T47D (cell line): ENCODE results near the gene PPFIBP1.
"Not testable (repeated sequence)": the region's sequence is repeated elsewhere in the genome, so short reads cannot be mapped to it uniquely, and the experiment has no call there.

Source experiments
- DNase-seq, 2 experiments: peaks; one replicate each; pipeline versions ENCODE4 v3.0.0 to v3.0.0-alpha.2; 2011 to 2012; ENCODE audit warnings: low read depth in 1 of 2, low spot score in 1 of 2
- JUND ChIP-seq: IDR thresholded peaks from 2 replicates; pipeline ENCODE4 v1.6.1; 2012; ENCODE audit warnings: low read depth
- in situ Hi-C: cut with HindIII; loops from 2 replicates; pipeline ENCODE4 v1.10.0; 2016; ENCODE audit warnings: low sequenced_read_pairs, low pct_unique_long_range_greater_than_20kb

PPFIBP1 gene

DNA sequence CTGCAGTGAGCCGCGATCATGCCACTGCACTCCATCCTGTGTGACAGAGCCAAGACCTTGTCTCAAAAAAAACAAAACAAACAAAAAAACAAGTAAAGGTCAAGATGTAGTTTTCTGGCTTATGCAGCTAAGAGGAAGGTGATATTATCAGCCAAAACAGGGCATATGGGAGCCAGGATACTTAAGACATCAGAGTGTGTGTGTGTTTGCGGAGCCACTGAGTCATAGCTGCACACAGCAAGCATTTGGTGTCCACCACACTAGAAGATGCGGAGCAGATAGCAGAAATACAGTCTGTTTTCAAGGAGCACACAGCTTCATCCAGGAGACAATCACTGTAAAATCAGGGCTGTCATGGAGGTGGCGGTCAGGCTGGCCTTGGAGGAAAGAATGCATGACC is 99.6 kb downstream of the PPFIBP1 start:
- in situ Hi-C loops, result no loop called here
- TF ChIP-seq JUND, result no peak

DNA sequence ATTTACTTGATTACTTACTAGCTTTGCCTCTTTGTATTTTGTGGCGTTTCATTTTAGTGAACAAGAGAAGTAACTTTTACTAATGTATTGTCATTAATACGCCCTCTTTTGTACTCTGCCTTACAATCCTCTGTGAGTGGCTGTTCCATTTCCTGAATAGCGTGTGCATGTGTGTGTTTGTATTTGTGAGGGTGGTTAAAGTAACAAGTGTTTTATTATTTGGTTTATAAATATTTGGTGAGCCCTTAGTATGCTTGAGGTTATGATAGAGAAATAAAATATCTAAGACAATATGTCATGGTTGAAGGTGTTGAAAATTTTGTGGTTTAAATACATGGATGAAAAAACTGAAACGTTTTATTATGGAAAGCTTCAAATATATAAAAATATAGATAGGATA is 100.6 kb downstream of the PPFIBP1 start:
- TF ChIP-seq JUND, result no peak
- in situ Hi-C loops, result no loop called here
- DNase-seq, result no peak

More for the DNA sequence above, 99.6 kb downstream of the PPFIBP1 start:
- no peak for DNase-seq

DNA sequence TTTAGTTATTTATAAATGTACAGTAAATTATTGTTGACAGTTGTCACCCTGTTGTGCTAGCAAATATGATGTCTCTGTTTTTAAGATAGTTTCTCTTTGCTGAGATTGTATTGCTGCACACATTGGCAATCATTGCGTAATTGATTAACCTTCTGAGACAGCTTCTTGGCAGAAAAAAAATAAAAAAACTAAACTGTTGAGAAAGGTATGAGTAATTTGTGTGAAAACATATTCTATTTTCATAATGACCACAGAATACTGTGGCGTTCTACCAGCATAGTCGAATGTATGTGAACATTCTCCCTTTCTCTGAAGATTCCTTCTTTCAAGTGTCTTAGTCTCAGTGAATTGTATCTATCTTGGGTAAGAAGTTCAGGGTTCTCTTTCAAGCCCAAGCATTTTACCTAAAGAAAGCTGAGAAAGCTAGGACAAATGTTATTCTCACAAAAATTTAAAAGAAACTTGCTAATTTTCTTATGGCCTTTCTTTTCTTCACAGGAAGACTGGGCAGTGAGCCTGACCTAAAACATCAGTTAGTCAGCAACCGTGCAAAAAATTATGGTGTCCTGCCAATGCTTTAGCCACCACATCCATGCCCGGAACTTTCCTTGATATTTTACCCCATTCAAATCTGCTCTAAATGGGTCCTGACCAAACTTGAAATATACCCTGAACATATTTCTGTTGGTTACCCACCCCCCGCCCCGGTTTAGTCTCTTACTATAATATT is 103.3 kb downstream of the PPFIBP1 start:
- TF ChIP-seq JUND, result no peak
- no peak for DNase-seq
- in situ Hi-C loops, result no loop called here

DNA sequence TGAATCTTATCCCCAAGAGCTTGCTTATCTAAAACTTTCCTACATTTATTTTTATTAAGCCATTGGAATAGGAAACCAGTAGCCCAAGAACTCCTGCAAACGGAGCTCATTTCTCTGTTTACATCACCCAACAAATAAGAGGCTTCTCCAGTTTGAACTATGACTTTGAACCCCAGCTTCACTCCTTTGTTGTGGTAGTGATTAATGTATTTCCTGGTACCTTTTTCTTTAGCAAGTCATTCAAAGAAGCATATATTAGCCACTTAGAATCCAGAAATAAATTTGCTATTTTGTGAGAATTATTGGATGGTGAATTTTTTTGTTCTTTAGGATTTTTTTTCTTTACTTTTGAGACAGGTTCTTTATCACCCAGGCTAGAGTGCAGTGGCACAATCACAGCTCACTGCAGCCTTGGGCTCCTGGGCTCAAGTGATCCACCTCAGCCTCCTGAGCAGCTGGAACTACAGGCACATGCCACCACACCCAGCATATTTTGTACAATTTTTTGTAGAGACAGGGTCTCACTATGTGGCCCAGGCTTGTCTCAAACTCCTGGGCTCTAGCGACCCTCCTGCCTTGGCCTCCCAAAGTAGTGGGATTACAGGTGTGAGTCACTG is 104.0 kb downstream of the PPFIBP1 start:
- in situ Hi-C loops, DNase-seq: not testable (repeated sequence)

DNA sequence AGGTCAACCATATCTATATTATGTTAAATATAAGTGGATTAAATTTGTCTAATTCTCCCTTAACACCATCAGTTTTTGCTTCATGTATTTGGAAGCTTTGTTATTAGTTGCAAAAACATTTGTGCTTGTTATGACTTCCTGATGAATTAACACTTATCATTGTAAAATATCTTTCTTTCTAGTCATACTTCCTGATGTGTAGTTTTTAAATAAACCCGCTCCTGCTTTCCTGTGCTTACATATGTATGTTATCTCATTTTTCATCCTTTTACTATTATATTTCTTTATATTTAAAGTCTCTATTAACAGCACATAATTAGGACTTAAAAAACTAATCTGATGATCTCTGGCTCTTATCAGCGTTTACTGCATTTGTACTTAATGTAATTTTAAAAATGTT is 106.2 kb downstream of the PPFIBP1 start:
- in situ Hi-C loops, DNase-seq: not testable (repeated sequence)

DNA sequence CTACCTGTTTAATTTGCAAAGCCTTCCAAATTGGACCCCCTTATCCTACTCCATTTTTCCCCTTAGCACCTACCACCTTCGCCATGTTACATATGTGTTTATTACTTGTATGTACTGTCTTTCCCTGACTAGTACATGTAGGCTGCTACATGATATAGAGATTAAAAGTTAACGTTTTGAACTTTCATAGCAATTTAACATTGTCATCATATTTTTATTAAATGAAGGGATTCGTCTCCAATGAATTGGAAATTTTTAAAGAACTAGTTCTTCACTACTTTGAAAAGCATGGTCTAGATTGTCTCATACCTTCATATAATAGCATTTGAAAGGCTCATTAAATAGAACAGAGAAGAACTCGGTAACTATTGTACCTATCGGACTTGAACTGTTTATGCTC is 107.4 kb downstream of the PPFIBP1 start:
- DNase-seq, result no peak
- in situ Hi-C loops, result no loop called here
- no peak for TF ChIP-seq JUND

DNA sequence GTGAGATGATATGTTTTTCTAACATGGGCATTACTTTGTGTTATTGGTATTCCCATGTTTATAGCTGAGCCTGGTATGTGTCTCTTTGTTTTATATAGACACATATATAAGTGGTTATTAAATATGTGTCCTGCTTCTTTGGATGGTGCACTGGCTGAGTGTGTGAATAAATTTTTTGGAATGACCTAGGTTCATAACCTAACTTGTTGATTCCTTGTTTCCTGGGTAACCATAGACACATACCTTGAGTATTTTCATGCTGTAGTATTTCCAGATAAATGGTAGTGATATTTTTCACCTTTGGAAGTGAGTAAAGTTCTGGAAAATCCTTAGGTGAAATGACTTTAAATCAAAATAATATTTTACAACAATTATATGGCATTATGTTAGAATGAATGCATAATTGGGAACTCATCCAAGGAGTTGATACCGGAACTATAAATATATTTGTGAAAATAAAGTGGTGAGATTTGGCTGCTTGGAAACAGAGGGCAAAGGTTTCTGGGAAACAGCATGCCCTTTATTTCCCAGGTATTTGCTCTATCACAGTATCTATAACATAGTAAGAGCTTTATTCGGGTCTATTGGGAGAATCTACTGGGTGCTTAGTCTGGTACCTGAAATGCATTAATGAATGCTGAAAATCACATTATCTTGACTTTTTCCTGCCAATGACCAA is 107.9 kb downstream of the PPFIBP1 start:
- no peak for TF ChIP-seq JUND
- in situ Hi-C loops, result no loop called here
- no peak for DNase-seq

DNA sequence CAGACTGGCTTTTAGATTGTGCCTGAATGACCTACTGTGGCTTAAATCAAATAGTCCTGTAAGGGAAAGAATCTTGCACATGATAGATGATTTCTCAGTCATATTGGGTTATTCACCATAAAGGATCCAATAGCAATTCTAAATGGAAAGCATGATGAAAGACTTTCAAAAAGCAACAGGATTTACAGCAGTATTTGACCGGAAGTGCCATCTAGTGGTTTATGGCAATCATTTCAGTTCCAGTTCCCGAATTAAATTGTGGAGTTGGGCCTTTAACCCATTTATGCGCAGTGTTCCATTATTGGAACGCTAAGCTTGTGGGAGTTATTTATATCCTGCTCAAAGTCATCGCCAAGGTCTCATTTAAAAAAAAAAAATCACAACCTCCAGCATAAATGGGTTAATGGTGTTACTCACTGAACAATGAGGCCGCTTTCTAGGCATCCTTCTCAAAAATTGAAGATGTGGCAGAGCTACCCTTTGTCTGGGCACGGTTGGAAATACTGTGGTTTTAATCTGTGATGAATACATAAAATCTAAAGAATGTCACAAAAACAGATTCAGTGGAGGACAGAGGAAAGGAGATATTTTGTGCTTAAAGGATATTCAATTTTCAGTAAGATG is 111.5 kb downstream of the PPFIBP1 start:
- TF ChIP-seq JUND, result no peak
- in situ Hi-C loops, result no loop called here
- DNase-seq, result peak; percentile 50 to 66

DNA sequence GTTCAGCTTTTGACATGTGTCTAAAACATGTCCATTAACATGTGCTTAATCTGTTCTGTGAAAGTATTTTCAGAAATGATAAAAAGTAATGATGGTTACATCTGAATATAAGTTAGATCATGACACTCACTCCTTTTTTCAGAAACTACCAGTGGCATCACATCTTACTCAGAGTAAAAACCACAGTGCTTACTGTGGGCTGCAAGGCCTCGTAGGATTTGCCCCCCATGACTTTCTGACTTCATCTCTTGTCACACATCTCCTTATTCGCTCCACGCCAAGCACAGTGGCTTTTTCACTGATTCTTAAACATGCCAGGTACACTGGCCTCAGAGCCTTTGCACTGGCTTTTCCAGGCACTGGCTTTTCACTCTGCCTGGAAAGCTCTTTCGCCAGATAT is 112.6 kb downstream of the PPFIBP1 start:
- in situ Hi-C loops, DNase-seq: not testable (repeated sequence)

DNA sequence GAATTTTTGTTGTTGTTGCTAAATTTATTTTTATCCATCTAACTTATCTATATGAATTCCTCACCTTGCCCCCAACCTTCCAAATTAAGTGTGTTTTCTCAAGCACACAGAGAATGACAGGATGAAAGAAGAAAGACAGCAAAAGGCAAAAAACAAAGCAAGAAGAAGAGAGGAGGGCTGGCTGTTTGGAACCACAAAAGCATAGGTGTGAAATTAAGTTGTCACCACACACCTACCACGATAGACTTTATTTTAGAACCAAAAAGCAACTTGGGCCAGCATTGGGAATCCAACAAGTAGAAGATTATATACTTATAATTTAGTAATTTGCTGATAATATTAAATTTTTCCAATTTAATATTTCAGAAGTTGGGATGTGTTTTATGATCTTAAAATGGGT is 113.5 kb downstream of the PPFIBP1 start:
- no peak for TF ChIP-seq JUND
- DNase-seq, result no peak
- in situ Hi-C loops, result no loop called here

DNA sequence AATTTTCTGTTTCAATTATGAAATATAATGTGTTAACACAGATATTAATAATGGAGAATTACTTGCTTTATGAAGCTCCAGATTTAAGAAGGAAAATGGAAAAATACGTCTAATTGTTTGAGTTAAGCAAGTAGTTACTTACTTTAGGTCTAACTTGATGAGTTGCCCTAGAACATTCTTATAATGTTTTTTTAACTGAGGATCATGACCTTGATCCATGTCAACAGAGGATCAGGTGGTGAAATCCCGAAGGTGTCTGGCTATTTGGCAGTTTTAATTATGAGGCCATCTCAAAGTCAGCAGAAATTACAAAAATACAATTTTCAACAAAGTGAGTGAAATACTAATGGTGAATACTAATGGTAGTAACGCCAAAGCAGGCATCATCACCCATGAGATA is 115.3 kb downstream of the PPFIBP1 start:
- DNase-seq, result no peak
- no peak for TF ChIP-seq JUND
- in situ Hi-C loops, result no loop called here

DNA sequence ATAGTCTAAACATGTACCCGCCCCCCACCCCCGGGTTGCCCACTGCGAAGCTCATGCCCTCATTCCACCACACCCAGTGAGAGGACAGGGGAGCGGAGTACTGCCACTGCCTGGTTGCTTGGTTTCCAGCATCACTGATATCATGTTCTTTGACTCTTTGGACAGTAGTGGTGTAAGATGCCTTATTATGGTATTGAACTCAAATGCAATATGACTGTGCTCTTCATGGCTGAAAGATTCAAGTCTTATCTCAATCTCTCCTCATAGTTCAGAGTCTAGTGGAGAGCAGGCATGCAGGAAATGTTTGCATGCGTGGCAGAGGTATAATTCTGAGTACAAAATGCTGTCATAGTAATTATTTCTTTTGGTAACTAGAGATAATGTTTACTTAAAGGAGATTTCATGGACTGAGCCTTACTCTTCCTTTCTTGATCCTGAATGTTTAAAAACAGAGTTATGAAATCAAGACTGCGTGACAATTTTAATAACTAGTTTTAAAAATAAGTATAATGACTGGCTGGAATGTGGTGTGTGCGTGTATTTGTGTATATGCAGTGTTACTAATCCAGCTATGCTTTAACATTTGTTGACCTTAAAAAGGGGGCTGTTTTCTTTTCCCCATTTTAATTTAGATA is 116.7 kb downstream of the PPFIBP1 start:
- in situ Hi-C loops, result not testable (repeated sequence)

DNA sequence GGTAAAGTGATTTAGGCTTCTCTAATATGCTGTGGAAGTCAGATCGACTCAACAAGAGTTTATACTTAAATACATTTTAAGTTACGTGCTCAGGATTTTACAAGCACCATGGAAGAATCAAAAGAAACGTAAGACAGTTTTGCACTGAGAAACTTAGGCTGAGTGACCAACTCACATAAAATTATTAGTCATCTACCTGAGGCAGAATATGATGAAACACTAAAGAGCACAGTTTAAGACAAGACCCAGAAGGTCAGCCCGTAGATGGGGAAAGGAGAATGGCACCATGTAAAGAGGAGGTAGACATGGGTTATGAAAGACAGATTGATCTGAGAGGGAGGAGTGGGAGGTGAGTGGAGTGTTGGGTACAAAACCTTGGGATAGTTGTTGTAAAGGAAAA is 118.4 kb downstream of the PPFIBP1 start:
- in situ Hi-C loops, DNase-seq: not testable (repeated sequence)

More for the DNA sequence above, 116.7 kb downstream of the PPFIBP1 start:
- DNase-seq, result not testable (repeated sequence)

DNA sequence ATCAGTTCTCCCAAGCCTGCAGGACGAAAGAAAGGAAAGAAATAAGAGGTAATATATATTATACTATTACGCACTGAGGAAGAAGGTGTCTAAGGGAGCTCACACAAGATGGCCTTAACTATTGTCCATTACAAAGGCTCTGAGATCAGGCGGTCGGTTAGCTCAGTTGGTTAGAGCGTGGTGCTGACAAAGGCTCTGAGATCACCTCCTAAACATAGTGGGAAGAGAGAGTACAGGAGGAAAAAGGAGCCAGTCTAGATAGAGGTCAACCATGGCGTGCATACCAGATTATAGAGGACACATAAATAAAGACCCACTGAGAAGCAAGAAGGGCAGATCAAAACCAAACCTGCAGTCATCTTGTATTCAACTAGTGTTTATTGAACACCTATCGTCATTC is 118.9 kb downstream of the PPFIBP1 start:
- DNase-seq, in situ Hi-C loops: not testable (repeated sequence)
